ENCODE data around the gene USH2A.
"Not testable (repeated sequence)": the region's sequence is repeated elsewhere in the genome, so short reads cannot be mapped to it uniquely, and the experiment has no call there.

Gene USH2A

DNA sequence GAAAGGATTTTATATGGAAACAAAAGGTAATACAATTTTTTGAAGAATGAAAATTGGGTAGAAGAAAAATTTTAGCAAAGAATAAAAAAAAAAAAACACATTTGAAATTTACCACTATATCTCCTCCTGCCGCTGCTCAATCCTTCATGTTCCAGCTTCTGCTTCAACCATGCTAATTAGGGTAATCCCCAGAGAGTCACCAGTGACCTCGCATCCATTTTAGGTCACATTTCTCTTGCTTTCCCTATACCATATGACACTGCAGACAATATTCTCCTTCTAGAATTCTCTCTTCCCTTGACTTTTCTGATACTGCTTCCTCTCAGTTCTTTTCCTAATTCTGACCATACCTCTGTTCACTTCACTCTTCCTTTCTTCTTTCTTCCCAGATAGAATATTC lies 237.1 kb downstream of the USH2A start:
- DNase-seq, result no peak

DNA sequence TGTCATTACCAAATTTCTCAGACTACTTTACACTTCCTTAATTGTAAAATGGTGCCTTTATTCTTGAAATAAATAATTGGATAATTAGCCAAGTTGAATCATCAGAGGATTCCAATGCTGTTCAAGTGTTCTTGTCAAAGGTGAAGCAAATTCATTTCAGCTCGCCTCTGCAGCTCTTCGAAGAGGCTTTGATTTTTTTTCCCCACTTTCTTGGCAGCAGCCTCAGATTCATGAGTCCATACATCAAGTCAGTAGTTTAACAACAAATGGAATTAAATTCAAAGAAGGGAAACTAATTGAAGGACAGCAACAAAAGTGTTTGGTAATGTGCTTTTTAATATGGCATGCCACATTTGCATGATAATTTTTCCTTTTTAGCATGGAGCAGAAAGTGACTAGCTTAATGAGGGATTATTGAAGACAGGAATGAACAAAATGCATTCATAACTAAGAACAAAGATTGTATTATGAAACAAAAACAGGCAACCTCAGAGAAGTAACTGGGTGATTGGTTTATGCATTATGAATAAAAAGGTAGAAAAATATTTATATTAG lies 239.0 kb downstream of the USH2A start:
- no peak for DNase-seq

DNA sequence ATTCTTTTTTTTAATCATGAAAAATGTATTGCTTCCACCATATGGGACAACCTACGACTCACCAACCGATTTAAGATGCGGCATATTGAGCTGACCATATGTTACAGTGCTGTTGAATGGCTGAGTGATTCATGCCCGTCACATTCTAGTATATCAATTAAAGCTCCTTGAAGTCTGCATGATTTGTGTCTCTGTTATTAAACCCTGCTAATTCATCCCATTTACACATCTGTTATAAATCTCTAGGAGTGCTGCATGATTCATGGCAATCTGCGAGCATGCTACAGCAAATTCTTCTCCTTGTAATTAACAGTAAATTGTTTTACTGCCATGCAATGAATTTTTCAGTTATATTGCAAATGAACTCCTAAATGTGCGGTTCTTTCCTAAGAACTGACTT lies 239.8 kb downstream of the USH2A start:
- DNase-seq, result no peak

DNA sequence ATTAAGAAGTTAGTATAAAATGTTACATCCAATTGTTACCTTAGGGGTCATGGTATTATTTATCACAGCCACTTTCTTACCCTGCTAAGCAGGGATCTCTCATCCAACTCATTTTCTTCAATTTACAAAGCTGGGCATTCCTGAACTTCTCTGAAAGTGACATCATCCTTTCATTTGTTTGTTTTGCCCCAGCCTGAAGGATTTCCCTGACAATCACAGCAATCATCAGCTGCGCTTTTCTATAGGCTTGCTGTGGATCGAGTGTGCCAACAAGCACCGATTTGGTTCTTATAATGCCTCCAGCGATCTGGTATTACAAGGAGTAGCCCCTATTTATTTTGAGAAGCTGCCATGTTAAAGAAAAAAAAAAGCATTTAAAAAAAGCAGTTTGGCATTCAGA lies 240.2 kb downstream of the USH2A start:
- no peak for DNase-seq

DNA sequence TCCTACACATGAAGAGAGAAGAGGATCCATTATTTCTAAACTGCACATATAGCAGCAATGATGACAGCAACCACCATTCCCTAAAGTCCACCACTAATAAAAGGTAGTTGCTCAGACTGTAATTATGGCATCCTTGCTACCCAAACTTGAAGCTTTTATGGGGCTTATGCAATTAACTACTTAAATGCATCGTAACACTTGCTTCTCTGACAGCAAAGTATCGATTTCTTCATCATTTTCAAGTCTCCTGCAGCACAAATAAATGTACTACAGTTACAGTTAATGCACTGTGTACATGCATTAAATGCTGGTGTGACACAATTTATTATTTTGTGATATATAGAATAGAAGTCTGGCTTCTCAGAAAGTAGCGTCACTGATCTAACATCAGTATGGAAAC lies 241.7 kb downstream of the USH2A start:
- DNase-seq, result no peak

DNA sequence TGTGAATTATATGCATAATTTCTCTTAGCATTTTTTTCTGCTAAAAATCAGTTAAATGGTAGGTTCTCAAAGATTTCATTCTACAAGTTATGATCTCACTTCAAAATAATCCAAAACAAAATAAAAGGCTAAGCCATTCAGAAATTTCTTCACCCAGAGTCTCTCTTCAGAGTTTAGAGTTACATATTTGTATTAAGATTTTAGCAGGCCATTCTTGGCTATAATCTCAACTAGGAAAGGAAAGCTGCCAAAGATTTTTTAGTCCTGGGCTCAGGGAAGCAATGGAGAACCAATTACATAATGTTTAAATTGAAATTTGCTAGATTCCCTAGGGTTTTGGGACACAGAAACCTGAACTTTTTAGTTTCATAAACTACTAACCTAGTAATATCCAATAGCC lies 245.0 kb downstream of the USH2A start:
- DNase-seq, result no peak

DNA sequence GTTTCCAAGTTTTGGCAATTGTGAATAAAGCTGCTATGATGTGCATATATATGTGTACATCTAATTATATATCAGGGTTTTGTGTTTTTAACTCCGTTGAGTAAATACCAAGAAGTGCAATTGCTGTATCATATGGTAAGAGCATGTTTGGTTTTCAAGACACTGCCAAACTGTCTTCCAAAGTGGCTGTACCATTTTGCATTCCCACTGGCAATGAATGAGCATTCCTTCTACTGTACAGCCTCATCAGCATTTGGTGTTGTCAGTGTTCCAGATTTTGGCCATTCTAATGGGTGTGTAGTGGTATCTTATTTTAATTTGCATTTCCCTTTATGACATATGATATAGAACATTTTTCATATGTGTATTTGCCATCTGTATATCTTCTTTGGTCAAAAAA lies 246.3 kb downstream of the USH2A start:
- DNase-seq, result no peak

DNA sequence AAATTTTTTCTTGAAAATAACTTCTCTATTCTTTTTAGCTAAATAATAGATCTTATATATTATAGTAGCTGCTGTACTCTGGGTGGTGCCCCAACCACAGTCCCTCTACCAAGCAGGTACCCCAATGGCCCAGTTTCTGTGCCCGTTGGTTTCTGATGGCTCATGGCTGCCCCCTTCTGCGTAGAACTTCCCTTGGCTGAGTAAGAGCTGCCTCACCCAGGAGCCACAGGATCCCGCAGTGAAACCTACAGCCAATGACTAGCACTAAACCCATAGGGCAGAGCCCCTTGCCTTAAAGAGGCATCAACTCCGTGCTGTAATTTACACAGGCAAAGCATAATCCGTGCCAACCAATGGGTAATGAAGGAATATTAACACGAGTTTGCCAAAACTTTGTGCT lies 247.5 kb downstream of the USH2A start:
- no peak for DNase-seq

DNA sequence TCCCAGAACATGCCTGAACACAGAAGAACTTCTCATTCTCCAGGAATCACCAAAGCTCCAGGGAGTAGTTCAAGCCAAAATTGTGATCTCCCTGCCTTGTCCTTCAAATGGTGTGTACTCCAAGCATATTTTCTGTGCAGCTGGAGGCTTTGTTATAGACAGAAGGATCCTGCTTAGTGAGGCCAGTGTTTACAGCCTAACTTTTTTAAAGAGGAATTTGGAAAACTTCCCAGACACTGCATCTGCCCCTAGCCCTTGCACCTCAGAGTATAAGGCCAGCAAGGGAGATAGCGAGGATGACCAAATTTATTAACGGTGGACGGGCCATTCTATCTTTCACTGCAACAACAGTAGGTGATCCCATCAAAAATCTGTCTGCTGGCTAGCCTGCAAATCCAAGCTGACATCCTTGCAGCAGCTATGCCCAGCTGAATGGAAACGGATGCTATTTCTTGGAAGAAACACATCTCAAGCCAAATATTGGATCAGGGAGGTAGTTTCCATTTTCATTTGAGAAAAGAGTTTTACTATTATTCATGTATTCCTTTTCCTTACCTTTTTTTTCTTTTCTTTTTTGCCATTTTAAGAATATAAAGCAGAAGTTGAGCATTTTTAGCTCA lies 249.8 kb downstream of the USH2A start:
- no peak for DNase-seq

DNA sequence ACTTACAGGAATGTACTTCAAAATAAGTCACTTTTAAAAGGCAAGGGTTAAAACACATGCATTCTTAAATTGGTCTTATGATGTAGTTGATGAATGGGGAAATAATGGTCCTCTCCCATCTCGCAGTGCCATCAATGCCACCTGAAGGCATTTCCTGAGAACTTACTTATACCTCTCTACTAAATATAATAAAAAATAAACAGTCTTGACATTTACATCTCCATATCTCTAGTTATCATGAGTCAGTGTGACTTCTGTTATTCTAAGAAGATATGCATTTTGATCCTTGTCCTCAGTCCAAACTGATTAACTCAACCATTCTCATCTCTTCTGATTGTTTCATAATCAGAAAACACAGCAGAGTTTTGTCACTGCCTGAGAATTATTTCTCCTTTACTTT lies 253.9 kb downstream of the USH2A start:
- no peak for DNase-seq

DNA sequence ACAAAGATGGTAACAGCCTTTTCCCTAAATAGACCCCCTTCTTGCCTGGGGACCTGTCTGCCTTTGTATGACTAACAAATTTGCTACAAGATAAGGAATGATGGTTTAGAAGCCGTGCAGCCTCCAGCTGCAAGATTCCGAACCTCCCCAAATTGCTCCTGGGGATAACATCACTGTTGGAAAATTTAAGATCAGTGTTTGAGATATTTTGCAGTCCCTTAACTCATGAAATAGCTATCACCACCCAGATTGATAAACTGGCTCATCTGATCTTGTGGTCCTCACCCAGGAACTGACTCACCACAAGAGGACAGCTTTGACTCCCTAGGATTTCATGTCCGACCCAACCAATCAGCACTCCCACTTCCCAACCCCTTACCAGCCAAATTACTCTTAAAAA lies 254.7 kb downstream of the USH2A start:
- DNase-seq, result no peak

DNA sequence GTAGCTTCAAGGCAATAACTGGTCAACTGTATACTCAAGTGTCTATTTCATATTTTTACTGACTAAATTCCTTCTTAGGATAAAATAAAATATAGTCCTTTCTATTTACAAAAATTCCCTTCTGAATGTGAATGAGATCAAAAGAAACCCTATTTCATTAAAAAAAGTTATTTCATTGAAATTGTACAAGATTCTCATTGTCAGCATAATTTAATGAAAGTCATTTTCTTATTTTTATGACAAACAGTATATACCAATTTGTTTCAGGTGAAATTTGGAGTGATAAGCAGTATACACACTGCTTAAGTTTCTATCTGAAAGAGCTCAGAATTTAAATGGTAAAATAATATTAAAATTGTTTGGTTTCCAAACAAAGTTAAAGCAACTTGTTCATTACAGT lies 269.2 kb downstream of the USH2A start:
- DNase-seq, result no peak

DNA sequence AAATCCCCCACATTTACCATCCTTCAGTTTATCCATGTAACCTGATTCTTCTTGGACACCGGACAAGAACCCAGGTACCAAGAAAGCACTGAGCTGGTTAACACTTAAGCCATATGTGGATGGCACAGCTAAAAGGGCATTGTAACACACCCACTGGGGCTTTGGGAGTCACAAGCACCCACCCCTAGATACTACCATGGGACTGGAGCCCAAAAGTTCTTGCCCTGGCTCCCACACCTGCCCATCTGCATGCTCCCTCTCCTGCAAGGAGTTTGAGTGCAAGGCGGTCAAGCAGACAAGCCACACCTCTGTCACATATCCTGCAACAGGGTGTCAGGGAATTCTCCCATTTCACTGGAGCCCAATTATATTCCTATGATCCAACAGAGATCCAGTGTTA lies 270.1 kb downstream of the USH2A start:
- DNase-seq, result no peak

DNA sequence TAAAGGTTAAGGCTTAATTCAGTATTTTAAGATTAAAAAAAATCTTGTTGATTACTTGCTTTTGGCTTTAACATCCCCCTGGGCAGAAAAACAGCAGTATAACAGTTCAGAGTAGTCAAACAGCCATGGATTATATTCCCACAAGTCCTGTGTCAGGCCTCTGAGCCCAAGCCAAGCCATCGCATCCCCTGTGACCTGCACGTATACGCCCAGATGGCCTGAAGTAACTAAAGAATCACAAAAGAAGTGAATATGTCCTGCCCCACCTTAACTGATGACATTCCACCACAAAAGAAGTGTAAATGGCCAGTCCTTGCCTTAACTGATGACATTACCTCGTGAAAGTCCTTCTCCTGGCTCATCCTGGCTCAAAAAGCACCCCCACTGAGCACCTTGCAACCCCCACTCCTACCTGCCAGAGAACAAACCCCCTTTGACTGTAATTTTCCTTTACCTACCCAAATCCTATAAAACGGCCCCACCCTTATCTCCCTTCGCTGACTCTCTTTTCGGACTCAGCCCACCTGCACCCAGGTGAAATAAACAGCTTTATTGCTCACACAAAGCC lies 277.7 kb downstream of the USH2A start:
- DNase-seq, result not testable (repeated sequence)

DNA sequence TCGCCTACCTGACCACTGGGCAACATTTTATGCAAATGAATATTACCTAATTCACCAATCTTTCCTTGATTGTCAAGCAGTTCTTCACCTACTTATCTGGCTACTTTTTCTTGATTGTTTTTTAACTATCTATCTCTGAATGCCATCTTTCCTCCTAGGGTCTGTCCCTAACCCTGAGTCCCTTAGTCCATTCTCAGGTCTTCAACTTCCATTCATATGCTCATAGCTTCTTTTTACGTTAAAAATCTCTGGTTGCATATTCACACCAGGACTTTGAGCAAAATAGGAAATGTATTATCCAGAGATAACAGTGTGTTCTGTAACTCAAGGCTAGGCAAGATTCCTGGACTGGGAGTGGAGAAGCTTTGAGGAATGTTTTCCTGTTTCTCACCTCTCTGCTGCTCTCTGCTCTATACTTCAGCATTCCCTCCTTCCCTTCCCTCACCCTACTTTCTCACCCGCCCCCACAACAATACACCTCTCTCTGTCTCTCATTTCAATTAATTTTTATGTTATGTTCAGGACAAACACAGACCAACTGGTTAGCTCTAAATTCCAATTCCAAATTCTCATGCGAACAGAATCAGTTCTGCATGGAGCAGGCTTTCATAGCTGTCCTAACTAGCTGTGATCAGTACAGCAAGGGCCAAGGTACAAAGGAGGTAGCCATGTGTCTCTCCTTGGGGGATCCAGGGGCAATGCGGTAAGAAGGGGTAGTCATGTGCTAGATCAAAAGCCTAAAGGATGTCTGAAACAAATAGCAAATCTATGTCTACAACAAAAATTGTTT lies 278.4 kb downstream of the USH2A start:
- DNase-seq, result no peak

DNA sequence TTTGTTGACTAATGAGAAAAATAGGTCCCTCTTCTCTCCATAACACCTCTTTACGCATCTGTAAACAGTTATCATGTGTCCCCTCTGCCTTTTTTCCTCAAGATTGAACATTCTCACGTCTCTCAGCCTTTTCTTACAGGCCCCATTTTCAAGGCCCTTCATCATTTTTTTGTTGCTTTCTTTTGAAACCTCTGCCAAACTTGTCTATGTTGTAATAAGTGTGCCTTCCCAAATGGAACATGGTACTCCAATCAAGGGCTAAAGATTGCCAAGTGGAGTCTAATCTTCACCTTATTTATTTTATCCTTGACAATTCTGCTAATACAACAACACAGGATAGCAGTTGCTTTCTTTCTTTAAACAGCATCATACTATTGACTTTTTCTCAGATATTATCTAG lies 280.3 kb downstream of the USH2A start:
- no peak for DNase-seq

DNA sequence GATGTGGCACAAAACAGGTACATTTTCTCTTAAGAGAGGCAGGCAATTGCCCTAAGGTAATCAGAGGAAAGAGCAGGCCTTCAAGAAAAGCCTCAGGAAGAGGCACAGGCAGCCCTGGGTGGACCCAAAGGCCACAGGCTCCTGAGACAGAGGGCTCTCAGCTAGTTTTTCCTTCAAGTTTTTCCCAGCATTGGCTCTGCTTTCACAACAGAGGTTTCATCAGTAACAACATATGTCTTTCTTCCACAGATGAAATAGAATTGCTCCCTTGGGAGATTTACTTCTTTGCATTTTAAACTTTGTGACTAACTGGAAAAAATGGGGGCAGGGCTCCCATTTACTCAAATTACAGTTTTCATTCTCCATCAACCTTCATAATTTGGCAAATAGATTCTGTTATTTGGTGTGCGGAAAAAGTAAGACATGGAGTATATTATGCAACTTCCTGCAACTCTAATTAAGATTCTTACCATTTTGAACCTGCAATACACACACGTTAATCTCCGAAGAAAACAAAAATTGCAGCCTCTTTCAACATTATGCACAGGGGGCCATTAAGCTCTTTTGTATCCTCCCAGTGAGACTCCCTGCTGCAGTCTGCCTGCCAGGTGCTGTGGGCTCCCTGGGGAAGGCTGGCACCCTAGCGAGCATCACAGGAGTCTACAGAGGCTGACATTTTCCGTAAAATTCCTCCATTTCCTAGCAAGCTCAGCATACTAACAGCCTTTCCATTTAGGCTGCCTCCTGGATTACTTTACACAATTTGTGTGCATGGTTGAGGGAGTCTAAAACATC lies 282.3 kb downstream of the USH2A start:
- DNase-seq, result no peak

DNA sequence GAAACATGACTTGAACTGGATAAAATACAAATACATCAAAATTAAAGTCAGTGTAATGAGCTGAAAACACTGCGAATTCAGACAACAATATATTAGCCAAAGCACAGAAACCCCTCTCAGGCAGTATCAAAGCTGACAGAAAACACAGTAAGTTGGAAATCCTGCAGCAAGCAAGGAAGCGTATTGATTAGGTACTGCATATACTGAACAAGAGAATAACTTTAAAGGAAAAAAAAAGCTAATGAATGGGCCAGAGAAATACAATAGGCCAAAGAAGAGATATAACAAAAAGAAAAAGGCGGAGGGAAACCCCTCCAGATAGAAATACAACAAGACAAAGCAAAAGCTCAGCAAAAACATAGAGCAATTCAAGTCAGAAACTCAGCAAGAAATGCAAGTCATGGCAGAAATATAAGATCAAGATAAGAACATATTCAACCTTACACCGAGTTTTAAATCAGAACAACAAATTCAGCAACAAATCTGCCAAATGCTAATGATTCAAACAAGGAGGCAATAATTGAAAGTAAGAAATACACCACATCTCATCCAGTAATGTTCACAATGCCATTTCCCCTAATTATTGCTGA lies 299.0 kb downstream of the USH2A start:
- no peak for DNase-seq

DNA sequence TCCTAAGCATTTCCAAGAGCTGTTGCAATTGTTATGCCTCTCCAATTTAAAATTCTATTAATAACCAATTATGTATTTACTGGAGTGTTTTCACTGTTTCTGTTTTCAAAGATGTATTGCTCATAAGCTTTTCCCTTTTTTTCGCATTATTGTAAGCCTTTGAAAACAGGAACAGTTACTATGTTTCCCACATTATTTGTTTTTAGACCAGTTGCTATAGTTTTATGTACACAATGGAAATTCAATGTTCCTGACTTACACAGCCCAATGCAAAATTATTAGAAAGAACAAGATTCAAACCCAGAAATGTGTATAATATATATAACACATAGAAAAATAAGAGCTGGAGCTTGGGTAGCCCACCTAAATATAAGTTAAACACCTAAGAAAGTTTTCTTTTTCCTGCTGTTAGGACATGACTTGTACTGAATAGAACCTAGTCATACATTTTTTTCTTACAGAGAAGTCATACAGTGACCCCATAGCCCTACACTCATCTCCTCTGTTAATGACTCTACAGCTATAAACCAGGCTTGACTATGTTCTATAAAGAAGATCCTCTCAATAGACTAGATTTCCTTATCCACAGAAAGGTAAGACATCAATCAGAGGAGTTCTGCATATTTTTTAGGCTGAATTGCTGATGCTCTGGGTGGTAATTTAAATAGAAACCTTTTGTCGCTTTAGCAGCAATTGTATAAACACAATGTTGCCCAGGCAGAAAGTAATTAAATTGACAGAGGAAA lies 299.6 kb downstream of the USH2A start:
- no peak for DNase-seq

DNA sequence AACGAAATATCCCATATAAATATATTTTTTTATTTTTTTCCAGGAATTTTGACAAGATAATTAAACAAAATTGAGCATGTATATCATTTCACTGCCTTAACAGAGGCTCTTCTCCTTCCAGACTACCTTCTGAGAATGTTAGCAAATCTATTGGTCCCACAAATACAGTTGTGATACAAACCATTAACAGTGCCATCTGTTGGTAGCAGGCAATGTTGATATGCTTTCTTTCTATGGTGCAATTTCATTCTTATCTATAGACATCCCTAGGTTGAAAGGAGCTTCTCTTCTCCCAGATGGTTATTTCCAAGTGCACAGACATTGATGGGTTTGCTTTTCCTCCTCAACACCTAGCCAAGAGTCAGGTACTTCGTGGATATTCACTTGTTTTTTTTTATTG lies 303.6 kb downstream of the USH2A start:
- no peak for DNase-seq

DNA sequence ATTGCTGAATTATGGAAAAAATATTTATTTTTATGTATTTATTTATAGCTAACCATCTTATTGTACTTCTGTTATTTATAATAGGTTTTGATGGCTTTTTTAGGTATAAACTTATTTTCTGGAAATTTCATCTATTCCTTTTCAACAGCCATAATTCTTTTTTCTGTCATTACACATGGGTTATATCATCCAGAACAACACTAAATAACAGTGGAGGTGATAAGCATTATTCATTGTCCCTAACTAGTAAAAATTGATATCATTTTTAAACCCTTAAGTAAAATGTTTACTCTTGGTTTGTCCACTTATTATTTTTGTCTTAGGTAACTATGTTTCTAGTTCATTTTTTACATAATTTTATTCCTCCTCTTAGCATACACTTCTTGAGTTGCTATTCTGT lies 309.1 kb downstream of the USH2A start:
- no peak for DNase-seq

DNA sequence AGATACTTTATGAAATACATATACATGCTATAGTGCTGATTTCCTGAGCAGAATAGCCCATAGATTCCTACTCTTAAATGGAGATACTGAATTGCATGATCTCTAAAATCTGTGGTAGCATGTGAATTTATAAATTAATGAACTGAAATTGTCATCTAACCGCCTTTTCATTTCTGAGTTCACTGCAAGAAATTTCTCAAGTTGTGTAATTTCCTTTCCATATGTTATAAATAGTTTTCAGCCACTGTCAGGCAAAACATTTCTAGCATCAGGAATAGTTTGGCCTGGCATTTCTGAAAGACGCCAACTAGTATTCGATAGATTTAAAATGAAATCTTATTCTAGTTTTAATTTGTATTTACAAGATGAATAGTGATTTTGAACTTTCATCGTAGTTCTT lies 310.1 kb downstream of the USH2A start:
- no peak for DNase-seq

All from activated CD4-positive, alpha-beta T cell treated with anti-CD3 and anti-CD28 coated beads for 1 hour (primary cell).